IMR-90 (cell line): ENCODE data around the gene CBR4. TPM values are rescaled to one million over a fixed set of nuclear protein-coding genes. Genes with fewer than 3 reads are reported as not detected.

Experiments
- ATAC-seq: fragments of 200-7000 bp; cut with Tn5 transposase; 2 replicates; pipeline ENCODE4 v1.9.1; 2020; ENCODE audit warnings: low read depth, mild to moderate bottlenecking, moderate library complexity
- BruUV-seq: library from RNA; stranded (reverse); fragments of 400-500 nt; replicated peaks from 2 replicates; lab custom pipeline; 2021; lab: Mats Ljungman, UMichigan
- CTCF ChIA-PET: fragments of 300-600 bp; formaldehyde crosslinking; extraction: SDS; loops from one replicate; lab custom pipeline; 2021; ENCODE audit warnings: antibody characterized with exemption; lab: Yijun Ruan, JAX
- POLR2A ChIA-PET: fragments of 300-600 bp; sonication (Branson Sonifier 250); formaldehyde crosslinking; loops from one replicate; lab custom pipeline; 2022; ENCODE audit warnings: antibody characterized with exemption; ENCODE audit not compliant: unreplicated experiment; lab: Charles Lee
- DNase-seq: peaks from one replicate; pipeline ENCODE4 v3.0.0; 2013
- H2AFZ ChIP-seq: replicated peaks from 2 replicates; pipeline ENCODE3; 2013; ENCODE audit warnings: low read length, mild to moderate bottlenecking; ENCODE audit not compliant: poor library complexity
- H2AK5ac ChIP-seq: 2 replicates; pipeline ENCODE4 v1.6.1; 2013; ENCODE audit warnings: low read depth, low read length, inconsistent platforms
- H2AK9ac ChIP-seq: replicated peaks from 2 replicates; pipeline ENCODE3; 2013; ENCODE audit warnings: mild to moderate bottlenecking, low read depth, low read length, moderate library complexity; ENCODE audit not compliant: poor library complexity
- H2BK120ac ChIP-seq: 2 replicates; pipeline ENCODE4 v1.6.1; 2013; ENCODE audit warnings: low read depth, low read length, inconsistent platforms
- H2BK15ac ChIP-seq: 3 replicates; pipeline ENCODE4 v1.6.1; 2013; ENCODE audit warnings: low read depth, low read length, inconsistent platforms
- H2BK20ac ChIP-seq: 2 replicates; pipeline ENCODE4 v1.6.1; 2013; ENCODE audit warnings: low read depth, mild to moderate bottlenecking, inconsistent platforms, low read length, moderate library complexity
- H2BK5ac ChIP-seq: 2 replicates; pipeline ENCODE4 v1.6.1; 2013; ENCODE audit warnings: mild to moderate bottlenecking, low read depth, low read length, inconsistent platforms; ENCODE audit not compliant: poor library complexity, severe bottlenecking
- H3K14ac ChIP-seq: replicated peaks from 2 replicates; pipeline ENCODE4 v1.6.1; 2013; ENCODE audit warnings: low read depth, low read length, inconsistent platforms
- H3K18ac ChIP-seq: 2 replicates; pipeline ENCODE4 v1.6.1; 2013; ENCODE audit warnings: low read depth, low read length, control low read depth
- H3K23ac ChIP-seq: 2 replicates; pipeline ENCODE4 v1.6.1; 2013; ENCODE audit warnings: low read depth, low read length, inconsistent platforms
- H3K27ac ChIP-seq: 2 replicates; pipeline ENCODE4 v1.5.1; 2013; ENCODE audit warnings: mild to moderate bottlenecking, control low read depth, low read length; ENCODE audit not compliant: insufficient read depth
- H3K27me3 ChIP-seq: 2 replicates; pipeline ENCODE4 v1.6.1; 2013; ENCODE audit warnings: low read length; ENCODE audit not compliant: control insufficient read depth, insufficient read depth
- H3K36me3 ChIP-seq: 2 replicates; pipeline ENCODE4 v1.6.1; 2013; ENCODE audit warnings: low read length, mixed read lengths; ENCODE audit not compliant: control insufficient read depth, insufficient read depth
- H3K4ac ChIP-seq: 2 replicates; pipeline ENCODE4 v1.6.1; 2013; ENCODE audit warnings: low read depth, low read length, inconsistent platforms
- H3K4me1 ChIP-seq: 2 replicates; pipeline ENCODE4 v1.6.1; 2013; ENCODE audit warnings: low read length, mixed read lengths; ENCODE audit not compliant: control insufficient read depth, insufficient read depth
- H3K4me2 ChIP-seq: 2 replicates; pipeline ENCODE4 v1.6.1; 2013; ENCODE audit warnings: low read depth, mild to moderate bottlenecking, control low read depth, low read length, moderate library complexity
- H3K4me3 ChIP-seq: 2 replicates; pipeline ENCODE4 v1.5.1; 2013; ENCODE audit warnings: low read depth, mild to moderate bottlenecking, control low read depth, low read length, moderate library complexity; ENCODE audit not compliant: insufficient read depth
- H3K56ac ChIP-seq: 2 replicates; pipeline ENCODE4 v1.6.1; 2013; ENCODE audit warnings: low read length, inconsistent platforms; ENCODE audit not compliant: insufficient read depth; ENCODE audit errors: extremely low read depth
- H3K79me1 ChIP-seq, 2 experiments: 2 replicates each; pipeline ENCODE4 v1.6.1; 2013; ENCODE audit warnings: low read length in 2 of 2, inconsistent platforms in 1 of 2, low read depth in 1 of 2
- H3K9ac ChIP-seq: 2 replicates; pipeline ENCODE4 v1.6.1; 2013; ENCODE audit warnings: low read depth, low read length, control low read depth
- H3K9me1 ChIP-seq: 2 replicates; pipeline ENCODE4 v1.6.1; 2013; ENCODE audit warnings: low read length, inconsistent platforms; ENCODE audit not compliant: insufficient read depth
- H3K9me3 ChIP-seq: 2 replicates; pipeline ENCODE4 v1.6.1; 2013; ENCODE audit warnings: low read length; ENCODE audit not compliant: control insufficient read depth, insufficient read depth
- H4K20me1 ChIP-seq: 2 replicates; pipeline ENCODE4 v1.6.1; 2013; ENCODE audit warnings: low read length, inconsistent platforms; ENCODE audit not compliant: insufficient read depth
- H4K5ac ChIP-seq: 2 replicates; pipeline ENCODE4 v1.6.1; 2013; ENCODE audit warnings: mild to moderate bottlenecking, low read depth, low read length, control low read depth
- H4K8ac ChIP-seq, 2 experiments: 2 replicates each; pipeline ENCODE4 v1.6.1; 2013; ENCODE audit warnings: low read depth in 2 of 2, low read length in 2 of 2, control low read depth in 1 of 2, inconsistent platforms in 1 of 2
- H4K91ac ChIP-seq: 2 replicates; pipeline ENCODE4 v1.6.1; 2013; ENCODE audit warnings: low read depth, low read length, inconsistent platforms; ENCODE audit not compliant: insufficient read depth
- BHLHE40 ChIP-seq: fragments of 150-350 bp; IDR thresholded peaks from 2 replicates; pipeline ENCODE4 v1.6.1; 2016; ENCODE audit warnings: mild to moderate bottlenecking, low read depth, low read length
- CEBPB ChIP-seq: IDR thresholded peaks from 2 replicates; pipeline ENCODE4 v1.6.1; 2012; ENCODE audit warnings: low read depth, low read length, improper control_type of control experiment
- CHD1 ChIP-seq: IDR thresholded peaks from 2 replicates; pipeline ENCODE4 v1.6.1; 2012; ENCODE audit warnings: low read depth, low read length, improper control_type of control experiment
- ELK1 ChIP-seq: fragments of 150-350 bp; IDR thresholded peaks from 2 replicates; pipeline ENCODE4 v1.6.1; 2016; ENCODE audit warnings: low read depth, mild to moderate bottlenecking, low read length, moderate library complexity, borderline replicate concordance
- FOS ChIP-seq: fragments of 150-350 bp; IDR thresholded peaks from 2 replicates; pipeline ENCODE4 v1.6.1; 2016; ENCODE audit warnings: low read depth, low read length
- MAFK ChIP-seq: IDR thresholded peaks from 2 replicates; pipeline ENCODE4 v1.6.1; 2012; ENCODE audit warnings: low read depth, low read length, improper control_type of control experiment
- MAZ ChIP-seq: IDR thresholded peaks from 2 replicates; pipeline ENCODE4 v1.6.1; 2012; ENCODE audit warnings: low read depth, mild to moderate bottlenecking, low read length, improper control_type of control experiment, moderate library complexity, borderline replicate concordance
- MXI1 ChIP-seq: IDR thresholded peaks from 2 replicates; pipeline ENCODE4 v1.6.1; 2012; ENCODE audit warnings: low read depth, mild to moderate bottlenecking, low read length, moderate library complexity, borderline replicate concordance
- NFE2L2 ChIP-seq: fragments of 150-350 bp; IDR thresholded peaks from 2 replicates; pipeline ENCODE4 v1.6.1; 2016; ENCODE audit warnings: low read depth, mild to moderate bottlenecking, low read length
- POLR2A ChIP-seq: IDR thresholded peaks from 2 replicates; pipeline ENCODE4 v1.6.1; 2012; ENCODE audit warnings: mild to moderate bottlenecking, low read depth, low read length
- RAD21 ChIP-seq: IDR thresholded peaks from 2 replicates; pipeline ENCODE4 v1.6.1; 2012; ENCODE audit warnings: low read length, improper control_type of control experiment
- RCOR1 ChIP-seq: IDR thresholded peaks from 2 replicates; pipeline ENCODE4 v1.6.1; 2012; ENCODE audit warnings: mild to moderate bottlenecking, low read length, improper control_type of control experiment; ENCODE audit not compliant: insufficient replicate concordance
- RFX5 ChIP-seq: IDR thresholded peaks from 2 replicates; pipeline ENCODE4 v1.8.0; 2012; ENCODE audit warnings: low read depth, mild to moderate bottlenecking, low read length, moderate library complexity
- SMC3 ChIP-seq: fragments of 150-350 bp; IDR thresholded peaks from 2 replicates; pipeline ENCODE4 v1.6.1; 2016; ENCODE audit warnings: low read depth, mild to moderate bottlenecking, antibody characterized with exemption, low read length, moderate library complexity
- USF2 ChIP-seq: fragments of 150-350 bp; IDR thresholded peaks from 2 replicates; pipeline ENCODE4 v1.6.1; 2017; ENCODE audit warnings: mild to moderate bottlenecking, antibody characterized with exemption, low read length, low read depth
- WGBS, 2 experiments: methylation state at CpG; one replicate each; pipeline versions ENCODE4 v1.1.5 to v1.1.7; 2013; ENCODE audit warnings: missing lambda C conversion rate in 2 of 2; ENCODE audit not compliant: insufficient read length in 1 of 2; ENCODE audit errors: extremely low coverage in 2 of 2; 5-methylcytosine and 5-hydroxymethylcytosine counted together
- dilution Hi-C: fragments of 300-500 bp; cut with HindIII; formaldehyde crosslinking; loops from one replicate; pipeline ENCODE4 v1.14.3; 2018; ENCODE audit warnings: low sequenced_read_pairs; ENCODE audit not compliant: unreplicated experiment
- in situ Hi-C: fragments of 300-500 bp; cut with MboI; formaldehyde crosslinking; loops from 3 replicates; pipeline ENCODE4 v1.14.3; 2019; ENCODE audit warnings: low sequenced_read_pairs, inconsistent platforms, mixed read lengths
- intact Hi-C: fragments of 100-400 bp; cut with micrococcal nuclease; formaldehyde crosslinking; loops from 2 replicates; pipeline ENCODE4 v1.10.0; 2022
- polyA plus RNA-seq, 3 experiments: library from polyadenylated mRNA; depleted of rRNA; stranded (reverse); fragments of >200 nt; gene quantifications; 2 replicates each; pipeline ENCODE4 v1.2.3, GENCODE V29; 2012; ENCODE audit warnings: low replicate concordance in 1 of 3
- total RNA-seq: library from RNA; depleted of rRNA; stranded (reverse); fragments of >200 nt; gene quantifications from 2 replicates; pipeline ENCODE4 v1.2.3, GENCODE V29; 2012
- TF ChIP-seq, protein P1 (sequence below): conservative IDR thresholded peaks from 2 replicates; pipeline ENCODE4 v1.5.1; 2012; ENCODE audit warnings: mild to moderate bottlenecking, low read depth, low read length, improper control_type of control experiment

Gene CBR4
- total and polyA plus RNA-seq, 2 of the 4 experiments (the other 2 are of a cell fraction), result 2.7 to 4.5 TPM

- no peak overlapping the region for H3K27ac ChIP-seq
- peaks cover 2% of the 10 kb centered on the region; the same call in 1 of the 2 replicates for H3K9me3 ChIP-seq
- H3K36me3 ChIP-seq, result peaks cover 4% of the 10 kb centered on the region; the same call in 1 of the 2 replicates
- in situ Hi-C loops, result no loop called here
- no peak overlapping the region for H3K56ac ChIP-seq
- no peak overlapping the region for H2BK20ac ChIP-seq
- H3K9me1 ChIP-seq, result peaks cover 5% of the 10 kb centered on the region
- no peak overlapping the region for H3K9ac ChIP-seq
- TF ChIP-seq CEBPB (no peak), SMC3 (no peak), RAD21 (no peak), RFX5 (no peak), FOS (no peak), NFE2L2 (no peak), MAFK (no peak), CHD1 (no peak), BHLHE40 (no peak), POLR2A (no peak), MXI1 (no peak), ELK1 (no peak), MAZ (no peak), USF2 (no peak), RCOR1 (no peak)
- TF ChIP-seq, protein P1, sequence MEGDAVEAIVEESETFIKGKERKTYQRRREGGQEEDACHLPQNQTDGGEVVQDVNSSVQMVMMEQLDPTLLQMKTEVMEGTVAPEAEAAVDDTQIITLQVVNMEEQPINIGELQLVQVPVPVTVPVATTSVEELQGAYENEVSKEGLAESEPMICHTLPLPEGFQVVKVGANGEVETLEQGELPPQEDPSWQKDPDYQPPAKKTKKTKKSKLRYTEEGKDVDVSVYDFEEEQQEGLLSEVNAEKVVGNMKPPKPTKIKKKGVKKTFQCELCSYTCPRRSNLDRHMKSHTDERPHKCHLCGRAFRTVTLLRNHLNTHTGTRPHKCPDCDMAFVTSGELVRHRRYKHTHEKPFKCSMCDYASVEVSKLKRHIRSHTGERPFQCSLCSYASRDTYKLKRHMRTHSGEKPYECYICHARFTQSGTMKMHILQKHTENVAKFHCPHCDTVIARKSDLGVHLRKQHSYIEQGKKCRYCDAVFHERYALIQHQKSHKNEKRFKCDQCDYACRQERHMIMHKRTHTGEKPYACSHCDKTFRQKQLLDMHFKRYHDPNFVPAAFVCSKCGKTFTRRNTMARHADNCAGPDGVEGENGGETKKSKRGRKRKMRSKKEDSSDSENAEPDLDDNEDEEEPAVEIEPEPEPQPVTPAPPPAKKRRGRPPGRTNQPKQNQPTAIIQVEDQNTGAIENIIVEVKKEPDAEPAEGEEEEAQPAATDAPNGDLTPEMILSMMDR, result no peak
- no peak overlapping the region for H2BK5ac ChIP-seq
- no peak for ATAC-seq
- H3K4me1 ChIP-seq, result peaks cover 3% of the 10 kb centered on the region; the same call in 1 of the 2 replicates
- H3K18ac ChIP-seq, result no peak overlapping the region
- dilution Hi-C loops, result no loop called here
- no peaks in the 10 kb centered on the region; a peak in 2 of 4 replicates for H3K79me1 ChIP-seq
- CTCF ChIA-PET, result interaction anchor here (0.6 kb wide), 1 partner anchor 28 kb away, joined by 5 read pairs; the partner anchor contains the start of gene CBR4
- no peak overlapping the region for H4K91ac ChIP-seq
- intact Hi-C loops, result no loop called here
- no peak overlapping the region for H2AK9ac ChIP-seq
- no peaks in the 10 kb centered on the region for H4K20me1 ChIP-seq
- H3K4ac ChIP-seq, result no peak overlapping the region
- no peak overlapping the region for H3K4me2 ChIP-seq
- POLR2A ChIA-PET, result no interaction called here
- H2AK5ac ChIP-seq, result no peak overlapping the region
- no peak overlapping the region for H2BK15ac ChIP-seq
- WGBS, 2 experiments, result no CpG with 5 or more reads among the region's 1 CpG
- no peak overlapping the region for H2BK120ac ChIP-seq
- no peaks in the 10 kb centered on the region for H3K27me3 ChIP-seq
- no peak overlapping the region for H3K23ac ChIP-seq
- H4K8ac ChIP-seq, result no peak overlapping the region
- H4K5ac ChIP-seq, result no peak overlapping the region
- no peak overlapping the region for H3K14ac ChIP-seq
- DNase-seq, result no peak
- no peak overlapping the region for H2AFZ ChIP-seq
- H3K4me3 ChIP-seq, result no peak overlapping the region
- no TSS peak for BruUV-seq
Measured at GRCh38 chr4:168981942-168982341, 28.1 kb downstream of the CBR4 start.
